Activated naive CD4-positive, alpha-beta T cell (primary cell): ENCODE data around the gene SNU13.
"Not testable (repeated sequence)": the region's sequence is repeated elsewhere in the genome, so short reads cannot be mapped to it uniquely, and the experiment has no call there.

Experiments
- DNase-seq, 4 experiments: peaks; one replicate each; lab custom pipeline; 2025; lab: John Stamatoyannopoulos, UW

The SNU13 gene

GRCh38 chr22:41688365-41689211, at the start of gene SNU13:
Gene SNU13 (minus strand): TSS chr22:41688867. CDS start chr22:41688796, 71 bp downstream.
- peak; percentile 81 to 90 (median 85) for DNase-seq

- DNase-seq = not testable (repeated sequence)
Observed at GRCh38 chr22:41733241-41733640, 44.6 kb upstream of the SNU13 start.

DNA sequence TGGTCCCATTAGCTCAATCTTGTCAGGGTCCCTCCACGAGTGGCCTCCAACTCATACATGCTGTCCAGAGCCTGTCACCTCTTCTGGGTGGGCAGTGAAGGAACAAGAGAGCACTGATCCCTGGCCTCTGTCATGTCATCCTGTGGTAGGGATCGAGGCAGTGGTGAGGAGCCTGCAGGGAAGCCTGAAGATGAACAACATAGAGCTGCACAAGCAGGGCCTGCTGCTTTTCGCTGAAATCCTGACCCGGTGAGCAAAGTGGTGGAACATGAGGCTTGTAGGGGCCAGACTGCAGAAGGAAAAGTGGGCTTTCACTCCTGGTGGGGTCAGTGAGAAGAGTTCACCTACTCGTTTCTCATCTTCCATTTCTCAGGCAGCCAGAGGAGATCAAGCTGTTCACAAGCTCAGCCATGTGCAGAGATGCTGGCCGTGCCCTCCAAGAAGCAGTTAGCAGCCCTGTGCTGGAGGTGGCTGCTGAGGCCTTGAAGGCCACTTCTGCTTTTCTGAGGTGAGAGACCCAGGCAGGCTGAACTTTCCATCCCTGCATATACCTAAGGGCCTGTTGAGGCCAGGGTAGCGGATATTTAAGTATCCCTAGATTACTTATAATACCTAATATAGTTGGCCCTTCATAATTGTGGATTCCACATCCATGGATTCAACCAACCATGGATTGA, 43.6 kb upstream of the SNU13 start:
- no peak for DNase-seq

GRCh38 chr22:41731609-41732008, 42.9 kb upstream of the SNU13 start:
- no peak for DNase-seq

DNA sequence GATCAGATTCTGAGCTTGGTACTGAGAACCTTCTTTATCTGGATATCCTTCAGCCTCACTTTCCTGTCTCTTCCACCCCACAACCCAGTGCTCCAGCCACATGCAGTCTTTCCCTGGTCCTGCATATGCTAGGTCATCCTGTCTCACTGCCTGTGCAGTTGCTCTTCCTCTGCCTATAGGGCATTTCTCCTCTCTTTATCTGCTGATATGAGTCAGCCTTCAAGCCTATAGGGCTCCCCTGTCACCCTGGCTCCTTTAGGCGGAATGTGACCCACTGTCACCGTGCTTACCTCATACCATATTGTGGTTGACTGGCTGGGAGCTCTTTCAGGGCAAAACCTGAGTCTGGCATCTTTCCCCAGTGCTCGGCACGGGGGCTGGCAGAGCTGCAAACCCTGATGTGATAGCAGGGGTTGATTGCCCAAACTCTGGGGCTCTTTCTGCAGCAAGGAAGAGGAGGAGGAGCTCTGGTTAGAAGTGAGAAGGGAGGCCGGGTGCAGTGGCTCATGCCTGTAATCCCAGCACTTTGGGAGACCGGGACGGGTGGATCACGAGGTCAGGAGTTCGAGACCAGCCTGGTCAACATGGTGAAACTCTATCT, 36.9 kb upstream of the SNU13 start:
- no peak for DNase-seq

DNA sequence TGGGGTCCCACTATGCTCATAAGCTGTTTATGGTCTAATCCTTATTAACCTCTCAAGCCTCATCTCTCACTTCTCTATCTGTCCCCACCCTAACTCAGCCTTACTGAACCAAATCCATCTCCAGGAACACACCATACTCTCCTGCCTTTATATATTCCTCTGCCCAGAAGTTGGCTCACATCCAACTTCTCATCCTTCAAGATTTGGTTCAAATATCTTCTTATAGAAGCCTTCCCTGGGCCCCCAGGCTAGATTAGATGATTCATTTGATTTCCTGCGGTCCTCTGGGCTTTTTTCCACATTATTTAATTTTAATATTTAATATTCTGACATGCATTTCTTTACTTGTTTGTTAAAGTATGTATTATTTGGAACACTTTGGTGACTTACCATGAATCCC, 33.8 kb upstream of the SNU13 start:
- DNase-seq = no peak

DNA sequence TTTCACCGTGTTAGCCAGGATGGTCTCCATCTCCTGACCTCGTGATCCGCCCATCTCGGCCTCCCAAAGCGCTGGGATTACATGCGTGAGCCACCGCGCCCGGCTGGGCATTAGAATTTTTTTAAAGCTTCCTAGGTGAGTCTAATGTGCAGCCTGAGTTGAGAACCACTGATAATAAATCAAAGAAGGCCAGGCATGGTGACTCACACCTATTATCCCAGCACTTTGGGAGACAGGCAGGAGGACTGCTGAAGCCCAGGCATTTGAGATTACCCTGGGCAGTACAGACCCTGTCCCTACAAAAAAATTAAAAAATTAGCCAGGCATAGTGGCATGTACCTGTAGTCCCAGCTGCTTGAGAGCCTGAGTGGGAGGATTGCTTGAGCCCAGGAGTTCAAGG, 24.3 kb upstream of the SNU13 start:
- no peak for DNase-seq

- no peak for DNase-seq
Observed at GRCh38 chr22:41709341-41709740, 20.7 kb upstream of the SNU13 start.

DNA sequence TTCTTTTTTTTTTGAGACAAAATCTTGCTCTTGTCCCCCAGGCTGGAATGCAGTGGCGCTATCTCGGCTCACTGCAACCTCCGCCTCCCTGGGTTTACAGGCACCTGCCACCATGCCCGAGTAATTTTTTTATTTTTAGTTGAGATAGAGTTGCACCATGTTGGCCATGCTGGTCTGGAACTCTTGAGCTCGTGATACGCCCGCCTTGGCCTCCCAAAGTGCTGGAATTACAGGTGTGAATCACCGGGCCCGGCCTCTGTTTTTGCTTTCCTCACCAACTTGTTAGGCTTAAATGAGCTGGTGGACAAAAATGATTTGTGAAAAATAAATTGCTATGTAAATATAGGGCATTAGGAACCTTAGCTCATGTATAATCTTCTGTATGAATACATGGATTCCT, 14.1 kb upstream of the SNU13 start:
- DNase-seq = no peak

DNA sequence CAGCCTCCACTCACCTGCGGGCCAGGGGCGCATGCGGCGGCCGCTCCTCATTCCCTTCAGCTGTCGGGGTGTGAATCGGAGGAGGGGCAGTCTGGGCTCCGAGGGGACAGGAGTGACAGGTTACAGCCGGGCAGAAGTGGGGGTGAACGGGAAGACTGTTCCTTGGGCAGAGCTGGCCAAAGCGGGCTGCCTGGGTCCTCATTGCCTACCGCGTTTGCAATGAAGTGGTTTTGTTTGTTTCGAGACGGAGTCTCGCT, 11.4 kb upstream of the SNU13 start:
- DNase-seq = no peak

DNA sequence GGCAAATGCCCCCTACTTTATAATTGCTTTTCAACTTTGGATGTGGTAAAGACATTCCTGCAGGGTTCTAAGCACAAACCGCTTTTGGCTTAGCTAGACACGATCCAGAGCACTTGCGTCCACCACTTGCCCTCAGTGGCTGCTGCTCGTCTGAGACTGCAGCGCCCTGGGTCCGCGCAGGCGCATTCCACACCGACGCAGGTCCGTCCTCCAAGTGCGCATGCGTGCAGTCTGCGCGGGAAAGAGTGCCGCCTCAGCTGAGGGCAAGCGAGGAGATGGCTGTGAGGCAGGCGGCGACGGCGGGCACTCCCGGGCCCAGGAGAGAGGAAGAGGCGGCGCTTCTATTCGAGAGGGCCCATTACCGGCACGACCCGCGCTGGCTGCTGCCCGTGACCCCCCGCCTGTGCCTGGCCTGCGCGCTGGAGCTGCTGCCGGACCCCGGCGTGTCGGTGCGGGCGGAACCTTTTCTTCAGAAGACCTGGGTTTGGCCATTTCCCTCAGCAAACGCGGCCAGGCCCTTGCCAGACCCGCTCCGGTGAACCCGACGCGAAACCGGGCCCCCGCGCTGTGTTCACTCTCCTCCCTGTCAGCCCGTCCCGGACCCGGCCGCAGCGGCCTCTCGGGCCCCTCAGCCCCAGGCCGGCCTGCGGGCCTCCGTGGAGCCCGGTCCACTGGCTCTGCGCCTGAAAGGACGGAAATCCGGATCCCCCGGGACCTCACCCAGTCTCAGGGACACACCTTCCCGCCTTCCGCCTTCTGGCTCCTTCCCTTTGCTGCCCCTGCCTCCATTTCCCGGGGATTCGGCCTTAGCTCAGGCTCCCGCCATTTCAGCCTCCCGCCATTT, 10.8 kb upstream of the SNU13 start, which contains the start of gene MEI1:
TSS of gene MEI1 (plus strand) at position 240 of the 844 bp plus-strand sequence. CDS start at position 276, 36 bp downstream.
- DNase-seq = peak; percentile 68 to 90 (median 84)

GRCh38 chr22:41697126-41697775, 8.6 kb upstream of the SNU13 start:
- peak; percentile 91 to 98 (median 94) for DNase-seq

DNA sequence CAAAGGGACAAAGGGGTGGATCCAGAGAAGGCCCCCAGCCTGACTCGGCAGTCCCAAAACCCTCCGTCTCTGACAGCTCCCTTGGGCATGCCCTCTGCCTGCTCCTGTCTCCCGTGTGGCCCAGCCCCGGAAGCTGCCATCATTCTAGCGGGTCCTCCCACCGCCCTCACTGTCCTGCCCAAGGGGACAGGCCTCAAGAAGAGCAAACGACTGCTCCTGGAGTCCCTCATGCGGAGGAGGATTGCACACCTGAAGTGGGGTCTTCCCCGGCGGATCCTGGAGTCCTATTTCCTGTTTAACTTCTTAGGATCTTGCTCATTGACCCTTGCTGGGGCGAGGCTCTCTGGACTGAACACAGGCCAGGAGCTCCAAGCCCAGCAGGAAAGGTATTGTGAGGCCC, 8.0 kb upstream of the SNU13 start:
- DNase-seq = no peak

- DNase-seq = no peak
Observed at GRCh38 chr22:41695211-41695610, 6.5 kb upstream of the SNU13 start.

GRCh38 chr22:41690476-41690875, 1.8 kb upstream of the SNU13 start:
- no peak for DNase-seq

DNA sequence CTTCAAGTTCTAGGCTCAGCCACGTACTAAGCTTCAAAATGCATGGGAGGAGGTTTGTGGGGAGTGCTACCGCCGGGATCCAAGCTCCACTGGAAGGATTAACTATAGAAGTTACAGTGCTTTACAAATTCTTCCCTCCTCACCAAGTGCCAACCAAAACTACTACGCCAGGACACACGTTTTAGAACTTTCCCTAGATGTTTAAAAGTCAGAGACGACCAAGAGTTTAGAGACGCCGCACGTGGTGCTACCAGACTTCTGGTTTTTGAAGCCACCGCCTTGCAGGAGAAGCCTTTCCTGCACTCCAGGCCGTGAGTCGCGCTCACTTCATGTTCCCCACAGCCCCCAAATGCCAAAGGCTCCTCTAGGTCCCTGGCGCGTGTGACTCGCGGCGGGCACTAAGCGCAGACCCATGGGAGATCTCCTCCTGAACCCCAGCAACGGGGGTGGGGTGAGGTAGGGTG, 734 bp downstream of the SNU13 start:
- no peak for DNase-seq

DNA sequence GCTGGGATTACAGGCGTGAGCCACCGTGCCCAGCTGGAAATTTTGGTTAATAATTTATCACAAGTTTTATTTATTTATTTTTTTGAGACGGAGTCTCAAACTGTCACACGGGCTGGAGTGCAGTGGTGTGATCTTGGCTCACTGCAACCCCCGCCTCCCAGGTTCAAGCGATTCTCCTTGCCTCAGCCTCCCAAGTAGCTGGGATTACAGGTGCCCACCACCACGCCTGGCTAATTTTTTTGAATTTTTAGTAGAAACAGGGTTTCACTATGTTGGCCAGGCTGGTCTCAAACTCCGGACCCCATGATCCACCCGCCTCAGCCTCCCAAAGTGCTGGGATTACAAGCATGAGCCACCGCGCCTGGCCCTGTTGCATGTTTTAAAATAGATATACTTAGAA, 1.8 kb downstream of the SNU13 start:
- DNase-seq = not testable (repeated sequence)

DNA sequence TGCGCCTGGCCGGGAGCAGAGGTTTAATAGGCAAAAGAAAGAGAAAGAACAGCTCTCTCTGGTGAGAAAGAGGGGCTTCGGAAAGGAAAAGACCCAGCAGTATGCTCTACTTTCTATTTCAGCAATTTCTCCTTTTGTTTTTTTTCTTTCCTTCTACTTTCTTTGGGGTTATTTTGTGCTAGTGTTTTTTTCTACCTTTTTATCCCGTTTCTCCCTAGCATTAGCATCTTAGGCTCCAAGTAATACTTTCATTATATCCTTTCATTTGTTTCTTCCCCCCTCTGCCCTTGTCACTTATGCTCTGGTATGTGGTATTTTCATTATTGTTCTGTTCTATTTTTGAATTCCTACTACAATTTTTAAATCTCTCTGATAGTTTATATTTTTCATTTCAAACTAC, 4.5 kb downstream of the SNU13 start:
- no peak for DNase-seq

DNA sequence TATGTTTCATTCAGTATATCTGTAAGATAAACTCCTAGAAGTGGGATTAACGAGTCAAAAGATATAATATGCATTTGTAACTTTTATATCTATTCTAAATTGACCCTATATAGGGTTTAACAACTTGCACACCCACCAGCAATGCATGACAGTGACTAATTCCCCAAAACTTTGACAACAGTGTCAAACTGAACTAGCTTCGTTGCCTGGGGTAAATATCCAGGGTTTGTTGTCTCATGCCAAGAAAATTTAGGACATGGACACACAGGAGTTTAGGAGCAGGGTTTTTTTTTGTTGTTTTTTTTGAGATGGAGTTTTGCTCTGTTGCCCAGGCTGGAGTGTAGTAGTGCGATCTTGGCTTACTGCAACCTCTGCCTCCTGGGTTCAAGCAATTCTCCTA, 5.1 kb downstream of the SNU13 start:
- no peak for DNase-seq

- no peak for DNase-seq
Observed at GRCh38 chr22:41683052-41683451, 5.6 kb downstream of the SNU13 start.

- DNase-seq = peak; percentile 42 to 74 (median 62)
Observed at GRCh38 chr22:41682033-41682807, 6.4 kb downstream of the SNU13 start.
